Epidermal melanocyte (primary cell): ENCODE results near the gene NOSIP.
A peak's percentile ranks its signal among the peaks of the same experiment; 100 is the strongest.

Experiments
- DNase-seq: peaks from one replicate; pipeline ENCODE4 v3.0.0; 2011; ENCODE audit warnings: low spot score; ENCODE audit not compliant: insufficient read length

NOSIP gene

DNA sequence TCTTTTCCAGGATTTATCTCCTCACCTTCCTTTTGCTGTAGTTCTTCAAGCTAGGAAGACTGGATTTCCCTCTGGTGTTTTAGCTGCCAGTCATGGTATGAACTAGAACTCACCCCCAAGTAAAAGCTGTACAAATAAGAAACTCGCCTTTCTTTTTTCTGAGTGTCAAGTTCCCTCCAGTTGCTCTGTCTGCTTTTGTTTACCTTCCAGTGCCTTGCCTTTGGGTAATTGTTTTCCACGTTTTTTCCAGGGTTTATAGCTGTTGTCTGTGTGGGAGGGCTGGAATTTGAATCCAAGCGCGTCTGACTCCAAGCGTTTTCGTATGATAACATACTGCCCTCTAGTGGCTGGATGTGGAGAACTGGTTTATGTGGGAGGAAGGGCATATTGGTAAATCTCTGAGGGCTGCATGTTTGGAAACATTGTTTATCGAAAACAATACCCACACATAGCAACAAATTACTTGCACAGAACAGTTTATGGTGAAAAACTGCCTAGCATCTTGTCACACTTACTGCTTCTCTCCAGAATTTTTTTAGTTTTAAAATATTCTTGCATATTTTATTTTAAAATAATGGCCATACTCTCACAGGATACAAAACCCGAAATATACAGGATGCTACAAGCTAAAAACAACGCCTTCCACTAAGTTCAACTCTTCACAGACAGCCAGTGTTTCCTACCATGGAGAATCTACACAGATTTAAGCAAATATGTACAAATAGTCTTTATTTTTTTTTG lies 33.4 kb downstream of the NOSIP start:
- peak; percentile 92 for DNase-seq

DNA sequence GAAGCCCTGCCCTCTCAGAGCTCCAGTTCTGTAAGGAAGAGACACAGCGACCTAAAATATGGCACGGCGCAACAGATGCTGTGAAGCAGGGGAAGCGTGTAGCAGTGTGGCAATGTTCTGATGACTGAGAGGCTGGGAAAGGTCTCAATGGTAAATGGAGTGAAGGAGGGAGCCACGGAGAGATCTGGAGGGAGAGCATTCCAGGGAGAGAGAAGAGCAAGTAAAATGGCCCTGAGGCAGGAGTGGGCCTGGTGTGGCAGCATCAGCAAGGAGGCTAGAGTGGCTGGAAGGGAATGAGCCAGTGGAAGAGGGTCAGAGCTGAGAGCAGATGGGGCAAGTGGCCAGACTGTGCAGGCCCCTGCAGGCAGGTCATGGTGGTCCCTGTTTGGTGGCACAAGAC lies 36.2 kb downstream of the NOSIP start:
- DNase-seq = no peak

DNA sequence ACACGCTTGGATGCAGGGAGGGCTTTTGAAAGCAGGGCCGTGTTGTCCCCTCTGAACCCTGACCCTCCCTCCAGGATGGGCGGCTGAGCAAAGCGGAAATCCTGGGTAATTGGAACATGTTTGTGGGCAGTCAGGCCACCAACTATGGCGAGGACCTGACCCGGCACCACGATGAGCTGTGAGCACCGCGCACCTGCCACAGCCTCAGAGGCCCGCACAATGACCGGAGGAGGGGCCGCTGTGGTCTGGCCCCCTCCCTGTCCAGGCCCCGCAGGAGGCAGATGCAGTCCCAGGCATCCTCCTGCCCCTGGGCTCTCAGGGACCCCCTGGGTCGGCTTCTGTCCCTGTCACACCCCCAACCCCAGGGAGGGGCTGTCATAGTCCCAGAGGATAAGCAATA lies 37.3 kb downstream of the NOSIP start:
- no peak for DNase-seq

DNA sequence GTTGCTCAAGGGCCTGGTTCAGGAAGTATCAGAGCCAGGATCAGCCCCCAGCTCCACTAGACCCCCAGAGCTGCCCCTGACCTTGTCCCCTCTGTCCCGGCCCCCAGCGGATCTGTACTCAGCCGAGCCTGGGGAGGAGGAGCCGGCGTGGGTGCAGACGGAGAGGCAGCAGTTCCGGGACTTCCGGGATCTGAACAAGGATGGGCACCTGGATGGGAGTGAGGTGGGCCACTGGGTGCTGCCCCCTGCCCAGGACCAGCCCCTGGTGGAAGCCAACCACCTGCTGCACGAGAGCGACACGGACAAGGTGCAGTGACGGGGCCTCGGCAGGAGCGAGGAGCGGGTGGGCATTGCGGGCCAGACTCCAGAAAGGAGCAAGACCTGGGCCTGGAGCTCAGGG lies 37.9 kb downstream of the NOSIP start:
- no peak for DNase-seq

DNA sequence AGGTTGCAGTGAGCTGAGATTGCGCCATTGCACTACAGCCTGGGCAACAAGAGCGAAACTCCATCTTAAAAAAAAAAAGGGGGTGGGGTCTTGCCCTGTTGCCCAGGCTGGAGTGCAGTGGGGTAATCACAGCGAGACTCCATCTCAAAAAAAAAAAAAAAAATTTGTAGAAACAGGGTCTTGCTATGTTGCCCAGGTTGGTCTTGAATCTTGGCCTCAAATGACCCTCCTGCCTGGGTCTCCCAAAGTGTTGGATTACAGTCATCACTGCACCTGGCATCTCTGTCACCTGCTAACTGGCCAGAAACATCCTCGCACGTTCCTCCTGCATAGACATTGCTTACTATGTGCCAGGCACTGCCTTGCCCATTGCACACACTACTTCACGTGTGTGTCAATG lies 38.4 kb downstream of the NOSIP start:
- DNase-seq = no peak

DNA sequence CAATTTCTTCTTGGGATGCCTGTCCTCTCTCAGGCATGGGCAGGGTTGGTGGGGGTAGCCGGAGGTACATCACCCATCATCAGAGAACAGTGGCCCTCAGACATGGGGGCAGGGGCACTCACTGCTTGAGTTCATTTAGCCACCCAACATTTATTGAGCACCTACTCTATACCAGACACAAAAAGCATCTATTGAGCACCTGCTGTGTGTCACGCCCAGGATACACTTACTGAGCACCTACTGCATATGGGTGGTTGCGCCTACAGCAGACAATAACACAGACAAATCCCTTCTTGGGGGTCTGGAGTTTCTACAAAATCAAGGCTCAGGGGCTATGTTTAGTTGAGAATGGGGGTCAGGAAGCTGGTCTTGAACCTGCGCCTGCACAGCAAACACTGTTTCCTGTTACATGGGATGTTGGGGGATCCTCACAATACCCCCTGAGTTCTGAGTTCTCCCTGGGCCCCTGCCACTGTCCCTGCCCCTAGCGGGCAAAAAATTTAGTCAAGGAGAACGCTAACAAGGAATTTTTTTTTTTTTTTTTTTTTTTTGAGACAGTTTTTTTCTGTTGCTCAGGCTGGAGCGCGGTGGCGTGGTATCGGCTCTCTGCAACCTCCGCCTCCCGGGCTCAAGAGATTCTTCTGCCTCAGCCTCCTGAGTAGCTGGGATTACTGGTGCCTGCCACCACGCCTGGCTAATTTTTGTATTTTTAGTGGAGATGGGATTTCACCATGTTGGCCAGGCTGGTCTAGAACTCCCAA lies 41.0 kb downstream of the NOSIP start:
- no peak for DNase-seq

DNA sequence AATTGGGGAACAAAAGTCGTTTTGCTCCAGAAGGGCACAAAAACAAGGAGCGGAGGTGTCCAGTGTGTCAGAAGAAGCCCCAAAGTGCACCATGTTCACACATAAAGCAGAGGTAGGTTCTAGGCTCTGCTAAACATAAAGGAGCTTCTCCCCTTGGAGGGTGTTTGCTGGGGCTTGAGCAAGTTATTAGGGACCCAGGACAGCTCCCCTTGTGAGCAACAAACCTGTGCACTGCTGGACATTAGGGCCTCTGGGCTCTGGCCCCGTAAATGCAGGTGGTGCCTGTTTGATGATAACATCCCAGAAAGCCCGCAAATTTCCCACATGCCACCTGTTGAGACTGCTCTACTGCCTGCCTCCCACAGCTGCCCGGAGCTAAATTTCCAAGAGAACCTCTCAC lies 41.7 kb downstream of the NOSIP start:
- no peak for DNase-seq

DNA sequence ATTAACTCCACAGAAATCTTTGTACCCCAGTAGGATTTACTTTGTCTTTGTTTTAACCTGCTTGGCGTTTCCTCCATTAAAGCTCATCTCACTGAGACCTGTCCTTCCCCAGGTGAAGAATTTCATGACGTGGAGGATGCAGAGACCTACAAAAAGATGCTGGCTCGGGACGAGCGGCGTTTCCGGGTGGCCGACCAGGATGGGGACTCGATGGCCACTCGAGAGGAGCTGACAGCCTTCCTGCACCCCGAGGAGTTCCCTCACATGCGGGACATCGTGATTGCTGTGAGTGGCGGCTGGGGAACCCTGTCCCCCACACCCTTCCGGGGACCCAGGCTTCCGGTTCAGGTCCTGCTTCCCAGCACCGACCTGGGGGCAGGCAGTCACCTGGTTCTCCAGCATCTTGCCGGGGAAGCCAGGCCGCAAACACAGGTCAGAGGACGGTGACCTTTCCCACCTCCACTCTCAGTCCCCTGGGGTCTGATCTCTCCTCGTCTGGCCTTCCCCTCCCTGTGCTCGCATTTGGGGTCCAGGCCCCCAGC lies 43.4 kb downstream of the NOSIP start:
- DNase-seq = no peak

DNA sequence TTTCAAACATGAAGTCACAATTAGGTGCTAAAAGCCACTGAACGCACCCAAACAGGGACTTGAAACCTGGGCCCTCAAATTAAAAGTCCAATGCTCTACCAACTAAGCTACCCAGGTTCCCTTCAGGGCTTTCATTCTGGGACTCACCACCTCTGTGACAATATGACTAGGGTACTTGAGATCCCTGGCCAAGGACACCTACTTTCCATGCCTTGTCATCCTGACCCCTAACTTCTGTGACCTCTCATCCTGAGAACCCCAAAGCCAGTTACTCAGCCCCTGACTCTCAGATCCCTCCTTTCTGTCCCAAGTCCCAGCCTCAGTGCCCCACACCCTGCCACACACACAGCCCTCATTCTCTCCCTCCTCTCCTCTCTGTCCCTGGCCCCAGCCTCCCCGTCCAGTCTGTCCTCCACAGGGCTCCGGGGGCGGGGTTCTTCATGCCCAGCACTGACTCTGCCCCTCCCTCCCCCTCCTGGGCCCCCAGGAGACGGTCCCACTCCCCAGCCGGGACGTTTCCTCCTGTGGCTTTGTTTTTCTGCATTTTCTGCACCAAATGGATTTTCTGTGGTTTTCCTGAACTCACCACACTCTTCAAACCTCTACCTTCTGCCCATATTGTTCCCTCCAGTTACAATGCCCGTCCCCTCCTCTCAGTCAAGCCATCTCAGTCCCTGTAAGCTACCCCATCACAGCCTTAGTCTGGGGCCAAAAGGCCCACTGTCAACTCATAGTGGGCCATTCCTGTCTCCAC lies 45.5 kb downstream of the NOSIP start:
- no peak for DNase-seq

DNA sequence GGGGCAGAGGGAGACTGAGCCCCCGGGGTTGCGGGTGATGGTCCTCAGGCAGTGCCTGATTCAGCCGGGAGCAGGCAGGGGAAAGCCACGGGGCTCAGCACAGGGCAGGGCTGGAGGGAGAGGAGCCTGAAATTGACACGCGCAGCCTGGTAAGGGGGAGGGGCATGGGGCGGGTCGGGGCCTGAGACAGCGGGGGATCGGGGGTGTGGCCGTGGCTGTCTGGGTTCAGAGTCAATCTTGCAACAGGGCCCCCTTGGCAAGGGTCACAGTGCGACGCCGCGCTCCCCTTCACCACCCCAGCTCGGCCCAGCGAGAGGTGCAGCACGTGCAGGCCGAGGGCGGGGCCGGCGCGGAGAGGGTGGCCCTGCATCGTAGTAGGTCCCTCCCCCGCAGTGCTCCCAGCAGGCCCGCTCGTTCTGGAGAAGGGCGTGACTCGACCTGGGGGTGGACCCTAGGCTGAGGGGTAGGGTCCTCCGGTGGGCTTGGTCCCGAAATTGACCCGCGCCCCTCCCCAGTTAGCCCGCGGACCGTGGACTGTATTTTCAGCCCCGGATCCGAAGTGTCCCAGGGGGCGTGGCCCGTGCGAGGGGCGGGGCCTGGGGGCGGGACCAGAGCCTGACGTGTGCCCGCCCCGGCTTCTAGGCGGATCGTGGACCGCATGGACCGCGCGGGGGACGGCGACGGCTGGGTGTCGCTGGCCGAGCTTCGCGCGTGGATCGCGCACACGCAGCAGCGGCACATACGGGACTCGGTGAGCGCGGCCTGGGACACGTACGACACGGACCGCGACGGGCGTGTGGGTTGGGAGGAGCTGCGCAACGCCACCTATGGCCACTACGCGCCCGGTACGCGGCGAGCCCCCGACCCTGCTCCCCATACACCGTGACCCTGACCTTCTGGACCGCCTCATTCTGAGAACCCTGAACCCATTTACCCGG lies 46.5 kb downstream of the NOSIP start:
- DNase-seq = no peak

DNA sequence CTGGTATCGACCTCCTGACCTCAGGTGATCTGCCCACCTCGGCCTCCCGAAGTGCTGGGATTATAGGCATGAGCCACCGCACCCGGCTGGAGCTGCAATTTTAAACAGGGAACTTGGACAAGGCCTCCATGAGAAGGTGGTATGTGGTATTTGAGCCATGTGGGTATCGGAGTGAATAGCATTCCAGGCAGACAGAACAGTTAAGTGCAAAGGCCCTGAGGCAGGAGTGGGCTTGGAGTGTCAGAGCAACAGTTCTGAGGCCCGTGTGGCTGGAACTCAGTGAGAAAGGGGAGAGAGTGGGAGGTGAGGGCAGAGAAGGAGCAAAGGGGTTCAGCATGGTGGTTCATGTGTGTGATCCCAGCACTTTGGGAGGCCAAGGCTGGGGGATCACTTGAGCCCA lies 49.6 kb downstream of the NOSIP start:
- no peak for DNase-seq

DNA sequence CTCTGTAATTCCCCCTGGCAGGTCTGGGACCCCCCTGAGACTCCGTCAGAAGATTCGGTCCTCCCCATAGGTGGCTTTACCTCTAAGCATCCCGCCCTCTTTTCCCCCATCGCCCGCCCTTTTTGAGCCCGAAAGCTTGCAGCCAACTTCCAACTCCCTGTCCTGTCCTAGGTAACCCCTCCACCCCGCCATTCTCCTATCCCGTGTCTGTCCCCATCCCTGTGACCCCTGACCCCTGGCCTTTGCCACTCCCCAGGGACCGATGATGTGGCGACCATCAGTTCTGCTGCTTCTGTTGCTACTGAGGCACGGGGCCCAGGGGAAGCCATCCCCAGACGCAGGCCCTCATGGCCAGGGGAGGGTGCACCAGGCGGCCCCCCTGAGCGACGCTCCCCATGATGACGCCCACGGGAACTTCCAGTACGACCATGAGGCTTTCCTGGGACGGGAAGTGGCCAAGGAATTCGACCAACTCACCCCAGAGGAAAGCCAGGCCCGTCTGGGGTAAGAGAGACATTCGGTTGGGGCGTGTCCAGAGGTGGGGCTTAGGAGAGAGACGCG lies 52.1 kb downstream of the NOSIP start:
- DNase-seq = no peak

DNA sequence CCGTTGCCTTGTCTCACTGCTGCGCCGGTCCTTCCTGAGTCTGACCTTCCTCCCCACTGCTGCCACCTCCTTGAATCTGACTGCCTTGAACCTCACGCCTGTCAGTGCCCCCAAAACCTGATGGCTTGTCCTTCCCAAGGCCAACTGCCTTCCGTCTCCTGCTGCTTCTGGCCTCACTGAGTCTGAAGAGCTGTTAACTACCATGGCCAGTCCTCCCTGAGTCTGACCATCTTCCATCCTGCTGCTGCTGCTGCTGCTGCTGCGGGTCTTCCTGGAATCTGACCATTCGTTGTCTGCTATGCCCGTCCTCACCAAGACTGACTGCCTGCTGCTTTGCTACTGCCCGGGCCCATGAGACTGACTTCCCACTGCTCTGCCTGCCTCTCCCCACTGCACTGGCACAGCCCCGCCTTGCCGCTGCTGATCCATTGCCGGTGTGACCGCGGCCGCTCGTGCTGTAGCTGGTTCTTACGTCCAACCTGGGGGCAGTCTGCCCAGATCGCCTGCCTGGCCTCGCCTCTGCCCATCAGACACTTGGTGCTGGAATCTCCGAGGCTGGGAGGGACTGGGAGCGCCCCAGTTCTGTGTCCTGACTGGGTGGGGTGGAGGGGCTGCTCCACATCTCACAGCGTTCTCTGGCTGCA lies 55.4 kb downstream of the NOSIP start:
- DNase-seq = no peak

DNA sequence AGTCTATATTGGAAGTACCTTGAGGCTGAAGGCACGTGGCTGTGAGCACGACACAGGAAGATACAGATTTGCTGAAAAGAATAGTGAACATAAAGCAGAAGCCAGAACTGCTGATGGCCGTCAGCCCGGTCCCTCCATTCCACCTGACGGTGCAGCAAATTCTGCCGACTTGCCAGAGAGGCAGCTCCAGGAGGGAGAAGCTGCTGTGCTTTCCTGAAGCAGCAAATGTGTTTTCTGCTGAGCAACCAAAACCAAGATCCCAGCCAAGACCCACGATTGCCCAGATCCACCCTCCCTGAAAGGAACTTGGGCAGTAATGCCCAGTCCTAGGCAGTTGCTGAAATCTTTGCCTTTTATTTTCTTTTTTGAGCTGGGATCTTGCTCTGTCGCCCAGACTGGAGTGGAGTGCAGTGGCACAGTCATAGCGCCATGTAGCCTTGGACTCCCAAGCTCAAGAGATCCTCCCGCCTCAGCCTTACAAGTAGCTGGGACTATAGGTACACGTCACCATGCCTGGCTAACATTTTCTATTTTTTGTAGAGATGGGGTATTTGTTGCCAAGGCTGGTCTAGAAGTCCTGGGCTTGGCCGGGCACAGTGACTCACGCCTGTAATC lies 59.5 kb downstream of the NOSIP start:
- no peak for DNase-seq

DNA sequence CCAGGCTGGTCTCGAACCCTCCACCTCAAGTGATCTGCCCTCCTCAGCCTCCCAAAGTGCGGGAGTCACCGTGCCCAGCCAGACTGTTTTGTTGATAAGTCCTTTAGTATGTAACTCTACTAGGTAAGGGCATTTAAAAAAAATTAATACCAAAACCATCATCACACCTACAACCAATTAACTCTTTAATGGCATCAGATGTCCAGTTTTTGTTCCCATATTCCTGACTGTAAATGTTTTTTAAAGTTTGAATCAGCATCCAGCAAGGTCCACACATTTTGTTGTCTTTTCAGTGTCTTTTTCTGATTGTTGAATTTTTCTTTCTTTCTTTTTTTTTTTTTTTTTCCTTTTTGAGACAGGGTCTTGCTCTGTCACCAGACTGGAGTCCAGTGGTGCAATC lies 62.3 kb downstream of the NOSIP start:
- no peak for DNase-seq

DNA sequence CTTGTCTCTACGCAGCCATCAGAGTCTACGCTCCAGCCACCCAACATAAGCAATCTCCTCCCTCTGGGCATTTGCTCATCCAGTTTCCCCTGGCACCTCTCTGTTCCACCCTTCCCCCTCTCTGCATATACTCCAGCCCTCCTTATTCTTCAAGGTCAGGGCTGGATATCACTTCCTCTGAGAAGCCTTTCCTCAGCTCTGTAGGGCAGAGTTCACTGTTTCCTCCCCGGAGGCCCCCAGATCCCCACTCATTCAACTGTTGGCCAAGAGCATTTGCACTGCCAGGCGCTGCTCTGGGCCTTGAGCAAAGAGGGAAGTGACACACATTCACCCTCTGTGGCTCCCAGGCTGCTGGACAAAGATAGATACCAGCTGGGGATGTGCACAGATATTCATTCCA lies 64.6 kb downstream of the NOSIP start:
- DNase-seq = no peak

DNA sequence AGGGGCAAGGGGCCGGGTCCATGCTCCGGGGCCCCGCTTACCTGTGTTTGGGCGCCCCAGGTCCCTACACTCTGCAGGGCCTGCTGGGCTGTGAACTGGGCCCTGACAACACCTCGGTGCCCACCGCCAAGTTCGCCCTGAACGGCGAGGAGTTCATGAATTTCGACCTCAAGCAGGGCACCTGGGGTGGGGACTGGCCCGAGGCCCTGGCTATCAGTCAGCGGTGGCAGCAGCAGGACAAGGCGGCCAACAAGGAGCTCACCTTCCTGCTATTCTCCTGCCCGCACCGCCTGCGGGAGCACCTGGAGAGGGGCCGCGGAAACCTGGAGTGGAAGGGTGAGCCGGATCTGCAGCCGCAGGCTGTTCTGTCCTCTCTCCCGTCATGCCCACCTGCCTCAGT lies 66.2 kb downstream of the NOSIP start:
- DNase-seq = no peak

DNA sequence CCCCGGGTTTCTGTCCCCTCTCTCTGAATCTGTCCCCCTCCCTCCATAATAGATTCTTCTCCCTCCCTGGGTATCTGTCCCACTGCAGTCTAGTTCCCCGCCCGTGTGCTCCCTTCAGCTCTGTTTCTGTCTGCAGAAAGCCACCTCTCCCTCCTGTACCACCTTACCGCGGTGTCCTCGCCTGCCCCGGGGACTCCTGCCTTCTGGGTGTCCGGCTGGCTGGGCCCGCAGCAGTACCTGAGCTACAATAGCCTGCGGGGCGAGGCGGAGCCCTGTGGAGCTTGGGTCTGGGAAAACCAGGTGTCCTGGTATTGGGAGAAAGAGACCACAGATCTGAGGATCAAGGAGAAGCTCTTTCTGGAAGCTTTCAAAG lies 66.6 kb downstream of the NOSIP start:
- no peak for DNase-seq

DNA sequence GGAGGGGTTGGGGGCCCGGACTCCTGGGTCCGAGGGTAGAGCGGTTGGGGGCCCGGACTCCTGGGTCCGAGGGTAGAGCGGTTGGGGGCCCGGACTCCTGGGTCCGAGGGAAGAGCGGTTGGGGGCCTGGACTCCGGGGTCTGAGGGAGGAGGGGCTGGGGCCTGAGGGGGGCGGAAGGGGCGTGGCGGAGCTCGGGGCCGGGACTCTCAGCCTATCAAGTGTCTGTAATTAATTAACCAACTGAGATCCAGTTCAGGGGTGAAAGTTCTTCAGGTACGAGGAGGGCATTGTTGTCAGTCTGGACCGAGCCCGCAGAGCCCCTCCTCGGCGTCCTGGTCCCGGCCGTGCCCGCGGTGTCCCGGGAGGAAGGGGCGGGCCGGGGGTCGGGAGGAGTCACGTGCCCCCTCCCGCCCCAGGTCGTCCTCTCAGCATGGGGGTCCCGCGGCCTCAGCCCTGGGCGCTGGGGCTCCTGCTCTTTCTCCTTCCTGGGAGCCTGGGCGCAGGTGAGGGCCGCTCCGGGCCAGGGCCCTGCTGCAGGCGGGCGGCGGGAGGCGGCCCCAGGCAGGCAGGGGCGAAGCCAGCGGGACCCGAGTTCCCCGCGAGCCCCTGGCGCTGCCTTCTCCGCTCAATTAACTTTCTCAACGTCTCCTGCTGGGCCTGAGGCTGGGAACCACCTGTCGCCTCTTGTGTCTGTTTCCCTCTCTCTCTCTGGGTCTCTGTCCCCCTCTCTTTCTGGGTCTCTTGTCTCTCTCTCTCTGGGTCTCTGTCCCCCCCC lies 67.2 kb downstream of the NOSIP start:
- peak; percentile 26 for DNase-seq
